Frontal cortex (tissue), 4 donors: ENCODE results near the gene TRIM46. TPM values are rescaled to one million over a fixed set of nuclear protein-coding genes. Genes with fewer than 3 reads are reported as not detected.
A peak's percentile ranks its signal among the peaks of the same experiment; 100 is the strongest.
"Not testable (repeated sequence)": the region's sequence is repeated elsewhere in the genome, so short reads cannot be mapped to it uniquely, and the experiment has no call there.

ENCODE experiments used
- DNase-seq, 2 donors: peaks; one replicate each; pipeline ENCODE4 v3.0.0; 2012; ENCODE audit warnings: low spot score in 2 of 2
- FAIRE-seq: peaks from 2 replicates; lab custom pipeline; 2012; peaks lifted over from hg19 to GRCh38; lab: Jason Lieb, UNC
- small RNA-seq: library from RNA; depleted of rRNA; stranded (forward); fragments of <200 nt; gene quantifications from one replicate; pipeline ENCODE3, GENCODE V24; 2014
- total RNA-seq: library from RNA; depleted of rRNA; stranded (reverse); fragments of >200 nt; gene quantifications from one replicate; pipeline ENCODE4 v1.2.3, GENCODE V29; 2014
- donor health status: control.
- donor health status: control.
- donor health status: control.

The TRIM46 gene
- total RNA-seq, 1 donor from 2014 or later, result 21.2 TPM

DNA sequence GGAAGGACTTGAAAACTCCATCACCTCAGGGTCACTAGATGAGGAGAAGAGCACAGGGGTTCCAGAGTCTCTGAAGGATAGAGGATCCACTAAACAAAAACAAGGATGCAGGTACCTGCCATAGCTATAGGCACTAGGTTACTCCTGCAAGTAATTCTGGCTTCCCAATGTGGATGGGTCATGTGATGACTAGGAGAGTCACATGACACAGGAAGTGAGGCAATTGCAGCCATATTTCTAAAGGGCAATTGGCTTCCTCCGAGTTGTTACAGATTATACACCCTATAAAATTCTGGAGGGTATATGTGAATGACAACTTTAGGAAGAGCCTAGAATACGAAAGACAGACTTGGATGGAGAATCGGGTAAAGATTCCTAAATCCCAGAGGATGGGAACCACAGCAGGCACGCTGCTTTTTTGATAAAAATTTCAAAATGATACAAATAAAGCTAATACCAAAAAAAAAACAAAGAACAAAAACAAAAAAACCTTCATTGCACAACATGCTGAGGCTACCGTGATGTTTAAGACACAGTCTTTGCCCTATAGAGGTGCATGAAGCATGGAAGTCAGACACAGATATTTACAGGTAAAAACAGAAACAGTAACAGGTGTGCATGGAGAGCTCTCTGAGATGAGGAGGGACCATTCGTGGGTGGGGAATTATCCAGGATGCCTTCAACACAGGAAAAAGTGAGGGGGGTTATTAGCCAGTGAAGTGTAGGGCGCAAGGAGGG lies 45.4 kb downstream of the TRIM46 start:
- peak; percentile 67 to 72 for DNase-seq
- FAIRE-seq, result no peak

DNA sequence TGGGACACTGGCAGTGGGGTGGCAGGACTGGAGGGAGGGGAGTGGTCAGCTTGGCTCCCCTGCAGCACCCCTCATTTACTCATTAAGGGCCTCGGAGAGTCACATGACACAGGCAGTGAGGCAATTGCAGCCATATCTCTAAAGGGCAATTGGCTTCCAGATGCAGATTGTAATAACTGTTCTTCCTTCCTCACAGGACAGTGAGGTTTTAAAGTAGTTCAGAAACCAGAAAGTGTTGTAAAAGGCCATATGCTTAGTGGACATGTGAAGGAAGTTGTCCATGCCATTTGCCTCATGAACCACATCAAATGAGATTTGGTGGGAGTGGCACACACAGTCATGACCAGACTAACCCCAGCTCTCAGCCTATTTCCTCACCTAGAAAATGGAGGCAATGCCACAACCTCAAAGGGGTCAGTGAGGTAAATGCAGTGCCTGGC lies 46.0 kb downstream of the TRIM46 start:
- no peak for FAIRE-seq
- peak in 1 of 2 donors; percentile 43 for DNase-seq

- not testable (repeated sequence) for FAIRE-seq, DNase-seq
Observed at GRCh38 chr1:155220211-155220965, 46.7 kb downstream of the TRIM46 start.

- DNase-seq (no peak), FAIRE-seq (no peak)
Observed at GRCh38 chr1:155223047-155223446, 49.4 kb downstream of the TRIM46 start.

GRCh38 chr1:155225404-155225759 lies 51.7 kb downstream of the TRIM46 start:
- not testable (repeated sequence) for DNase-seq, FAIRE-seq

DNA sequence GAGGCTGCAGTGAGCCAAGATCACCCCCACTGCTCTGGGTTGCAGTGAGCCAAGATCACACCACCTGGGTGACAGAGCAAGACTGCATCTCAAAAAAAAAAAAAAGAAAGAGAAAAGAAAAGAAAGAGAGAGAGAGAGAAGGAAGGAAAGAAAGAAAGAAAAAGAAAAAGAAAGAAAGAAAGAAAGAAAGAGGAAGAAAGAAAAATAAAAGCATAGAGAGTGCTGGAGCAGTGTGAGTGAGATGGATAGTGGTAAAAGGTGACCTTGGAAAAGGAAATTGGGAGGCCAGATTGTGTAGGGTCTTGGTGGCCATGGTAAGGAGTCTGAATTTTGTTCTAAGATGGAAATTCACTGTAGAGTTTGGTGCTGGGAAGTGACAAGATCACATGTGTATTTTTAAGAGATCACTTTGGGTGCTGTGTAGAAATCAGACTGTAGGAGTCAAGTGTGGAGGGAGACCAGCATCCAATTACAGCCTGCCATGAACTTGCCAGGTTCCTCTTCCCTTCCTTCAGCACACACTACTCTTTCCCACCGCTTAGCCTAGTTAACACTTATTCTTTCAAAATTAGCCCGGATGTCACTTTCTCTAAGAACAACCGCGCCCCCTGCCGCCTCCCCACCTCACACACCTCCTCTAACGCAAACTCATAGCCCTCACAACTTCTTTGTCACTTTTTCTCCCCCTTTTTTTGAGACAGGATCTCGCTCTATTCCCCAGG lies 52.7 kb downstream of the TRIM46 start:
- DNase-seq (peak in 1 of 2 donors; percentile 48), FAIRE-seq (no peak)

DNA sequence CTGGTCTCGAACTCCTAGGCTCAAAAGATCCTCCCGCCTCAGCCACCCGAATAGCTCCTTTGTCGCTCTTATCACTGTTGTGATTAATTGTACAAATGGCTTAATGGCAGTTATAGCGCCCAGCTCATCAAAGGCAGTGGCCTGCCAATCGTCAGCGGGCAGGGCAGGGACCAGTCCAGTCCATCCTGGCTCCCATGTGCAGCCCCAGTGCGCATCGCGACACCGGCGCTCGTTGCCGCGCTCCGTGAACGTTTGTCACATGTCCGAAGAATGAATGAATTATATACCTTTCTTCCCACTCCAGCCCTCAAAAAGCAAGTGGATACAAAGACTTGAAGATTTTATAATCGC lies 53.2 kb downstream of the TRIM46 start:
- FAIRE-seq, result no peak
- no peak for DNase-seq

- peak; percentile 33 for FAIRE-seq
Observed at GRCh38 chr1:155227261-155228095, 53.8 kb downstream of the TRIM46 start.

DNA sequence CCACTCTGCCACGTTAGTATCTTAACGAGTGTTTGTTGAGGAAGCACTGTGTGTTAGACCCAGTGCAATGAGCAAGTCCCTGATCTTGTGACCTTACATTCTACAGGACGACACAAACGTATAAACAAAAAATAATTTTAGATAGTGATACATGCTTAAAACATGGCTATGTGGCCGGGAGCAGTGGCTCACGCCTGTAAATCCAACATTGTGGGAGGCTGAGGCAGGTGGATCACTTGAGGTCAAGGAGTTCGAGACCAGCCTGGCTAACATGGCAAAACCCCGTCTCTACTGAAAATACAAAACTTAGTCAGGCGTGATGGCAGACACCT lies 54.4 kb downstream of the TRIM46 start:
- DNase-seq (no peak), FAIRE-seq (no peak)

More at GRCh38 chr1:155227261-155228095, 53.8 kb downstream of the TRIM46 start:
- peak; percentile 90 to 98 for DNase-seq

DNA sequence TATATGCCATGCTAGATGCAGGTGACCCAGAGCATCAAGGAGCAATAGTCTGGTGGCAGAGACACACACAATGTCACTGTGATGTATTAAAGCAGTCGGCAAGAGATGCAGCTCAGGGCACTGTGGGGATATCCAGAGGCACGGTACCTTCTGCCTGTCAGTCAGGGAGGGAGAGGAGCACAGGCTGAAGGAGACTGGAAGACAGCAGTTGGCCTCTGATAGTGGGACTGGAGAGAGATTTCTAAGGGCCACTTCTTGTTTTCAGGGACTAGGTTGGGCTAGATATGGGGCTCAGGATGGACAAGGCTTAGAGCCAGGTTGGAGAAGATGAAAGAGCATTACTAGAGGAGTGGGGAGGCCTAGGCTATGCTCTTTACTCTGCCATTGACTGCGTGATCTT lies 57.7 kb downstream of the TRIM46 start:
- not testable (repeated sequence) for FAIRE-seq, DNase-seq

GRCh38 chr1:155232001-155232978 lies 58.6 kb downstream of the TRIM46 start:
- DNase-seq, FAIRE-seq: not testable (repeated sequence)

- not testable (repeated sequence) for FAIRE-seq, DNase-seq
Observed at GRCh38 chr1:155233502-155233901, 59.9 kb downstream of the TRIM46 start.

Small RNA genes lying within 50 kb of the gene (small RNA-seq; reads per million reads assigned to genes)
- not detected for gene HMGN2P18

Other genes starting within 250 kb of the TRIM46 start
- 10.2 TPM for gene PMVK, start 237.1 kb upstream of the TRIM46 start, total RNA-seq
- 15.1 TPM for gene PBXIP1, start 217.8 kb upstream of the TRIM46 start, total RNA-seq
- gene PYGO2, start 212.1 kb upstream of the TRIM46 start, total RNA-seq, result 9.4 TPM
- gene SHC1, start 203.1 kb upstream of the TRIM46 start, total RNA-seq, result 6.9 TPM
- gene CKS1B, start 199.2 kb upstream of the TRIM46 start, total RNA-seq, result 12.6 TPM
- 17.9 TPM for gene FLAD1, start 190.5 kb upstream of the TRIM46 start, total RNA-seq
- gene LENEP, start 180.3 kb upstream of the TRIM46 start, total RNA-seq, result 1.2 TPM
- 0.82 TPM for gene ZBTB7B, start 171.0 kb upstream of the TRIM46 start, total RNA-seq
- under 0.01 TPM for gene DCST2, start 140.1 kb upstream of the TRIM46 start, total RNA-seq
- gene DCST1, start 140.0 kb upstream of the TRIM46 start, total RNA-seq, result not detected
- gene ADAM15, start 122.5 kb upstream of the TRIM46 start, total RNA-seq, result 11.8 TPM
- 0.82 TPM for gene EFNA4, start 110.1 kb upstream of the TRIM46 start, total RNA-seq
- 9.8 TPM for gene EFNA3, start 95.0 kb upstream of the TRIM46 start, total RNA-seq
- gene EFNA1, start 46.0 kb upstream of the TRIM46 start, total RNA-seq, result 4.1 TPM
- 4.9 TPM for gene SLC50A1, start 38.0 kb upstream of the TRIM46 start, total RNA-seq
- gene DPM3, start 33.3 kb upstream of the TRIM46 start, total RNA-seq, result 15.1 TPM
- 74.6 TPM for gene KRTCAP2, start 545 bp upstream of the TRIM46 start, total RNA-seq
- gene THBS3, start 34.0 kb downstream of the TRIM46 start, total RNA-seq, result 7.7 TPM
- 13.9 TPM for gene MTX1, start 34.8 kb downstream of the TRIM46 start, total RNA-seq
- 2.9 TPM for gene ENTREP3, start 81.6 kb downstream of the TRIM46 start, total RNA-seq
- gene SCAMP3, start 88.5 kb downstream of the TRIM46 start, total RNA-seq, result 19.2 TPM
- 25.3 TPM for gene CLK2, start 99.7 kb downstream of the TRIM46 start, total RNA-seq
- gene HCN3, start 103.6 kb downstream of the TRIM46 start, total RNA-seq, result 11.8 TPM
- gene PKLR, start 127.6 kb downstream of the TRIM46 start, total RNA-seq, result not detected
- 132 TPM for gene FDPS, start 135.0 kb downstream of the TRIM46 start, total RNA-seq
- 44.8 TPM for gene RUSC1, start 147.0 kb downstream of the TRIM46 start, total RNA-seq